ENCODE results near the gene EHD4.
A peak's percentile ranks its signal among the peaks of the same experiment; 100 is the strongest.

EHD4 gene

GRCh38 chr15:41994772-41995475, 22.6 kb upstream of the EHD4 start:
- no peak for DNase-seq

- DNase-seq: no peak
These were observed 21.9 kb upstream of the EHD4 start for GRCh38 chr15:41994171-41994650.

- no peak for DNase-seq
These were observed 21.3 kb upstream of the EHD4 start for GRCh38 chr15:41993472-41994170.

- DNase-seq: no peak
These were observed 20.4 kb upstream of the EHD4 start for GRCh38 chr15:41992803-41993190.

- no peak for DNase-seq
These were observed 19.9 kb upstream of the EHD4 start for GRCh38 chr15:41992151-41992802.

GRCh38 chr15:41990691-41991090, 18.3 kb upstream of the EHD4 start:
- no peak for DNase-seq

- DNase-seq: no peak
These were observed 17.9 kb upstream of the EHD4 start for GRCh38 chr15:41990243-41990605.

GRCh38 chr15:41989573-41990242, 17.4 kb upstream of the EHD4 start:
- peak; percentile 65 for DNase-seq

GRCh38 chr15:41988896-41989572, 16.7 kb upstream of the EHD4 start:
- no peak for DNase-seq

- DNase-seq: no peak
These were observed 15.5 kb upstream of the EHD4 start for GRCh38 chr15:41987925-41988275.

- no peak for DNase-seq
These were observed 15.0 kb upstream of the EHD4 start for GRCh38 chr15:41987246-41987924.

GRCh38 chr15:41985236-41986160, 13.1 kb upstream of the EHD4 start:
- DNase-seq: no peak

- no peak for DNase-seq
These were observed 12.3 kb upstream of the EHD4 start for GRCh38 chr15:41984622-41985021.

GRCh38 chr15:41983621-41984571, 11.5 kb upstream of the EHD4 start:
- no peak for DNase-seq

- DNase-seq: no peak
These were observed 10.9 kb upstream of the EHD4 start for GRCh38 chr15:41983221-41983620.

GRCh38 chr15:41982133-41982930, 10.0 kb upstream of the EHD4 start:
- no peak for DNase-seq

- no peak for DNase-seq
These were observed 9.2 kb upstream of the EHD4 start for GRCh38 chr15:41981371-41982132.

GRCh38 chr15:41980654-41981323, 8.4 kb upstream of the EHD4 start:
- DNase-seq: no peak

Data from NCI-H1436 (cell line).